Stomach (tissue), 9 donors: ENCODE data around the gene MMEL1. TPM values are rescaled to one million over a fixed set of nuclear protein-coding genes. Genes with fewer than 3 reads are reported as not detected.
A peak's percentile ranks its signal among the peaks of the same experiment; 100 is the strongest.

Experiments
- DNase-seq, 2 donors: peaks; one replicate each; pipeline versions ENCODE4 v3.0.0 to v3.0.0-alpha.2; 2013 to 2019
- H3K27ac ChIP-seq, 5 donors: fragments of 200-600 bp in 4 of 5; sonication (generic) in 4 of 5; one replicate each; pipeline ENCODE4 v1.5.1; 2013 to 2019; ENCODE audit warnings: mild to moderate bottlenecking in 1 of 5, moderate library complexity in 1 of 5
- H3K27me3 ChIP-seq, 3 donors: fragments of 200-600 bp; sonication (generic); one replicate each; pipeline ENCODE4 v1.5.1; 2017 to 2019; ENCODE audit warnings: mixed run types in 1 of 3
- H3K36me3 ChIP-seq, 4 donors: fragments of 200-600 bp; sonication (generic); 1 replicate in 3 of 4; 2 replicates in 1 of 4; pipeline ENCODE4 v1.5.1; 2016 to 2019
- H3K4me1 ChIP-seq, 4 donors: fragments of 200-600 bp; sonication (generic); one replicate each; pipeline ENCODE4 v1.5.1; 2016 to 2019
- H3K4me3 ChIP-seq, 4 donors: fragments of 200-600 bp; sonication (generic) in 3 of 4; one replicate each; pipeline ENCODE4 v1.5.1; 2016 to 2019; ENCODE audit warnings: mild to moderate bottlenecking in 1 of 4
- H3K9me3 ChIP-seq, 4 donors: fragments of 200-600 bp; sonication (generic); one replicate each; pipeline ENCODE4 v1.5.1; 2016 to 2019
- CTCF ChIP-seq, 7 experiments: fragments of 450-650 bp in 4 of 7; fragments of 200-600 bp in 3 of 7; sonication (generic) in 3 of 7; IDR thresholded peaks; one replicate each; pipeline ENCODE4 v1.5.1; 2016 to 2019; ENCODE audit warnings: antibody characterized with exemption in 7 of 7, control low read depth in 2 of 7, mild to moderate bottlenecking in 1 of 7
- EP300 ChIP-seq: sonication (generic); formaldehyde crosslinking; IDR thresholded peaks from one replicate; pipeline ENCODE4 v1.6.1; 2017; ENCODE audit warnings: antibody characterized with exemption
- POLR2A ChIP-seq, 4 donors: fragments of 450-650 bp; IDR thresholded peaks; one replicate each; pipeline ENCODE4 v1.6.1; 2016; ENCODE audit warnings: antibody characterized with exemption in 4 of 4, control low read depth in 2 of 4, mild to moderate bottlenecking in 1 of 4, moderate library complexity in 1 of 4
- POLR2AphosphoS5 ChIP-seq, 3 donors: sonication (generic); formaldehyde crosslinking; IDR thresholded peaks; one replicate each; pipeline ENCODE4 v1.6.1; 2016; ENCODE audit warnings: antibody characterized with exemption in 3 of 3
- WGBS, 5 donors: extraction: QIAGEN DNeasy Blood & Tissue Kit in 3 of 5; methylation state at CpG; one replicate each; pipeline versions ENCODE4 v1.1.5 to v1.1.7; 2013 to 2018; 5-methylcytosine and 5-hydroxymethylcytosine counted together
- intact Hi-C: fragments of 100-400 bp; cut with DNase I; formaldehyde crosslinking; loops from one replicate; pipeline ENCODE4 v1.15.1; 2023; ENCODE audit warnings: low total_unique reads
- polyA plus RNA-seq, 3 donors: library from polyadenylated mRNA; stranded (reverse); fragments of 200-250 nt; gene quantifications; one replicate each; pipeline ENCODE4 v1.2.3, GENCODE V29; 2013
- total RNA-seq, 5 donors: library from RNA; depleted of rRNA; stranded (reverse); fragments of >200 nt; gene quantifications; one replicate each; pipeline versions ENCODE4 v1.1.0 to v1.2.3, GENCODE V29; 2014 to 2016
- donor health status: healthy with polysubstance abuse.
- donor health status: Bipolar disorder and iron deficiency.
- donor health status: healthy.

MMEL1 gene
- total and polyA plus RNA-seq, 8 donors, result 1.3 to 190 (median 23.6) TPM

GRCh38 chr1:2639607-2640521 is 7.0 kb upstream of the MMEL1 start:
- peaks cover 0 to 28% (median 8%) of the 10 kb centered on the region in 3 donors for H3K27me3 ChIP-seq
- peaks cover 17 to 28% (median 26%) of the 10 kb centered on the region in 4 donors for H3K4me1 ChIP-seq
- DNase-seq, result peak in 1 of 2 donors; percentile 15
- intact Hi-C loops, result loop anchor here (10.0 kb wide), 3 partner anchors 55 to 225 kb away; partner anchors contain the start of genes PEX10 and PRXL2B
- H3K36me3 ChIP-seq, result no peaks in the 10 kb centered on the region
- H3K4me3 ChIP-seq, result no peak overlapping the region
- peaks cover 0 to 10% (median 9%) of the 10 kb centered on the region in 4 donors for H3K9me3 ChIP-seq
- TF ChIP-seq POLR2A (IDR thresholded peaks at IDR 0.05) (no peak), POLR2AphosphoS5 (IDR thresholded peaks at IDR 0.05) (no peak), CTCF (IDR thresholded peaks at IDR 0.05) (no peak), EP300 (no peak)
- no peak overlapping the region for H3K27ac ChIP-seq
- 73 to 76% (median 74%) methylated on average over 20 to 26 of the region's 26 CpGs for WGBS, 5 donors

GRCh38 chr1:2639203-2639602 is 6.4 kb upstream of the MMEL1 start:
- Histone ChIP-seq H3K4me3 (no peak overlapping the region), H3K27ac (no peak overlapping the region), H3K36me3 (no peaks in the 10 kb centered on the region), H3K27me3 (peaks cover under 1 to 31% (median 11%) of the 10 kb centered on the region in 3 donors), H3K4me1 (peaks cover 17 to 28% (median 26%) of the 10 kb centered on the region in 4 donors), H3K9me3 (peaks cover 0 to 10% (median 9%) of the 10 kb centered on the region in 4 donors)
- intact Hi-C loops, result no loop called here
- TF ChIP-seq POLR2AphosphoS5 (IDR thresholded peaks at IDR 0.05), result no peak
- TF ChIP-seq POLR2A (IDR thresholded peaks at IDR 0.05), result no peak
- no peak for TF ChIP-seq CTCF (IDR thresholded peaks at IDR 0.05)
- no peak for TF ChIP-seq EP300
- WGBS, 5 donors, result 43 to 59% (median 45%) methylated on average over 9 to 11 of the region's 11 CpGs
- DNase-seq, result peak in 1 of 2 donors; percentile 20

DNA sequence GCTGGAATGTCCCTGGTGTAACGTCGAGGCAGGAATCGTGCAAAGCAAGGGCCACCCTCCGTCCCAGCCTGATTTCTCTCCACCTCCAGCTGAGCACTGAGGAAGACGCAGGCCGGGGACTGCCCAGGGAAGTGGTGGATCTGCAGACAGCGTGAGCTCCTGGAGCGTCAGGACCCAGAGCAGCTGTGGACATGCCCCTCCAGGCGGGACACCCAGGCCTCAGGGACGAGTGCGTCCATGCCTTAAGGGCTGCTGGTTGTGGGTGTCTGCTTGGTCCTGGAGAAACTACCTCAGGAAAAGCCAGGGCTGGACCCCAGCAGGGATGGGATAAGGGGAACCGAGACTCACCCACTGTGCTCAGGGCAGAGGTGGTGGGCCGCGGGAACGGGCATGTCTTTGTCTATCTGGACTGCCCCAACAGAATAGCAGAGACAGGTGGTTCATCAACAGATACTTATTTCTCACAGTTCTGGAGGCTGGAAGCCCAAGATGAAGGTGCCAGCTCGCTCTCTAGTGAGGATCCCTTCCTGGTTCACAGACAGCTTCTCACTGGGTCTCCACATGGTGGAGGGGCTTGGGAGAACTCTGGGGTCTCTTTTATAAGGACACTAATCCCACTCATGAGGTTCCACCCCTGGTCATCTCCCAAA is 5.8 kb upstream of the MMEL1 start:
- Histone ChIP-seq H3K27ac (no peak overlapping the region), H3K4me3 (no peak overlapping the region), H3K27me3 (peaks cover 7 to 37% (median 17%) of the 10 kb centered on the region in 3 donors), H3K9me3 (peaks cover 0 to 10% (median 9%) of the 10 kb centered on the region in 4 donors), H3K36me3 (no peaks in the 10 kb centered on the region), H3K4me1 (peaks cover 15 to 27% (median 23%) of the 10 kb centered on the region in 4 donors)
- no peak for DNase-seq
- intact Hi-C loops, result no loop called here
- whole genome bisulfite sequencing, 5 donors, result 74 to 83% (median 77%) methylated on average over 14 to 16 of the region's 16 CpGs
- TF ChIP-seq POLR2A (IDR thresholded peaks at IDR 0.05), result no peak
- TF ChIP-seq POLR2AphosphoS5 (IDR thresholded peaks at IDR 0.05), result no peak
- TF ChIP-seq EP300, result no peak
- TF ChIP-seq CTCF (IDR thresholded peaks at IDR 0.05), result no peak

DNA sequence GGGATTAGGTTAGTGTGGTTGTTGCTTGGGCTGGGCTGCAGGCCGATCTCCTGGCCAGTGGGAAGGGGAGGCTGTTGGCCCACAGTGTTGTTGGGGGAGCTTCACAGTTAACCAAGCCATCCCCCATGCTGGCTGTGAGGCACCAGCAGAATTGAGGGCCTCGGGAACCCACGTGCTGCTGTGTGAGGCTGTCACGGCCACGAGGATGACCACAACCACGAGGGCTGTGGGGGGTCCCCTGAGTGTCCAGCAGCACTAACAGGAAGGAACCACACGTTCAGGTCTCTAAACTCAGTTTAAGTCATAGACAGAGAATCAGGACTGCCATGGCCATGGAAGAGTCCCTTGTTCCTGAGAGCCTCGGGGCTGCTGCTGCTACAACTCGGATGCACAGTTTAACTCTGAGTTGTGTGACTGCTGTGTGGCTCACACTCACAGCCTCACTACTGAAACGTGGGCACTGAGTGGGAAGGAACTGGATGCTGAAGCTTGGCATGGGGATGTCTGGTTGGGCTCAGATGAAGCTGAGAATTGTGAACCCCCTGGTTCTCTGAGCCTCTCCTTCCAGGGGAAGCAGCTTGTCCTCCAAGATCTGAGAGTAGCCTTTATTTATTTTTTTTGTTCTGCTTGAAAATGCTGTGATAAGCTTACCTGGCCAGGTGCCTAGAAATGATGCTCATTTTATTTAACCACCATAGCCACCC is 4.8 kb upstream of the MMEL1 start:
- Histone ChIP-seq H3K4me1 (peaks cover 12 to 21% (median 18%) of the 10 kb centered on the region in 4 donors), H3K9me3 (peaks cover 0 to 10% (median 9%) of the 10 kb centered on the region in 4 donors), H3K27me3 (peaks cover 8 to 47% (median 27%) of the 10 kb centered on the region in 3 donors), H3K4me3 (no peak overlapping the region), H3K27ac (no peak overlapping the region), H3K36me3 (no peaks in the 10 kb centered on the region)
- TF ChIP-seq EP300 (no peak), CTCF (IDR thresholded peaks at IDR 0.05) (no peak), POLR2A (IDR thresholded peaks at IDR 0.05) (no peak), POLR2AphosphoS5 (IDR thresholded peaks at IDR 0.05) (no peak)
- DNase-seq, result no peak
- intact Hi-C loops, result no loop called here
- WGBS, 5 donors, result 61 to 77% (median 74%) methylated on average over 8 to 10 of the region's 10 CpGs
